ENCODE results near the gene ZYG11A.
"Not testable (repeated sequence)": the region's sequence is repeated elsewhere in the genome, so short reads cannot be mapped to it uniquely, and the experiment has no call there.

Gene ZYG11A

DNA sequence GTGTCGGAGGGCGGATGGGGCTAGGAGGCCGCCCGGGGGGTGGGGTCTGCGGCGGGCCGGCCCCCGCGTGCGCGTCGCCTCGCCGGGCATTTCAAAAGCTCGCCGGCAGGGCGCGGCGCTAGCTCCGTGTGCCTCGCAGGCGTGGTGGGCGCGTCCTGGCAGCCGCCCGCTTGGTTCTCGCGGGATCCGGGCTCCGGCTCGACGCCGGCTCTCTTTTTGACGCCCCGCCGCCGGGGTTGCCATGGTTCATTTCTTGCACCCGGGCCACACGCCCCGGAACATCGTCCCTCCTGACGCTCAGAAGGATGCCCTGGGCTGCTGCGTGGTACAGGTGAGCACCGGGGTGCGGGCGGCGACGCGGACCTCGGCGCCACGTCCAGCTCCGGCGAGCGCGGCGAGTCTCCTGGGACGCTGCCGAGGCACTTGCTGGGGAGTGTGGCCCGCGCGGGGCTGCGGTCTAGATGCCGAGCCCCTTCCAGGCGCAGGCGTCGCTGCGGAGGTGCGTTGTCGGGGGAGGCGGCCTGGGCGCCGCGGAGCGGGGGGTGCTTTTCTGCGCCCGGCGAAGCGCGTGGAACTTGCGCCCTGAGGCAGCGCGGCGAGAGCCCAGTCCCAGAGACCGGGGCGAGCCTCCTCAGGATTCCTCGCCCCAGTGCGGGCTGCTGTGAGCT is at the start of gene ZYG11A:
TSS of gene ZYG11A (plus strand) at position 118 of the 668 bp plus-strand sequence. CDS start at position 242, 124 bp downstream.
- TF ChIP-seq, protein P1, sequence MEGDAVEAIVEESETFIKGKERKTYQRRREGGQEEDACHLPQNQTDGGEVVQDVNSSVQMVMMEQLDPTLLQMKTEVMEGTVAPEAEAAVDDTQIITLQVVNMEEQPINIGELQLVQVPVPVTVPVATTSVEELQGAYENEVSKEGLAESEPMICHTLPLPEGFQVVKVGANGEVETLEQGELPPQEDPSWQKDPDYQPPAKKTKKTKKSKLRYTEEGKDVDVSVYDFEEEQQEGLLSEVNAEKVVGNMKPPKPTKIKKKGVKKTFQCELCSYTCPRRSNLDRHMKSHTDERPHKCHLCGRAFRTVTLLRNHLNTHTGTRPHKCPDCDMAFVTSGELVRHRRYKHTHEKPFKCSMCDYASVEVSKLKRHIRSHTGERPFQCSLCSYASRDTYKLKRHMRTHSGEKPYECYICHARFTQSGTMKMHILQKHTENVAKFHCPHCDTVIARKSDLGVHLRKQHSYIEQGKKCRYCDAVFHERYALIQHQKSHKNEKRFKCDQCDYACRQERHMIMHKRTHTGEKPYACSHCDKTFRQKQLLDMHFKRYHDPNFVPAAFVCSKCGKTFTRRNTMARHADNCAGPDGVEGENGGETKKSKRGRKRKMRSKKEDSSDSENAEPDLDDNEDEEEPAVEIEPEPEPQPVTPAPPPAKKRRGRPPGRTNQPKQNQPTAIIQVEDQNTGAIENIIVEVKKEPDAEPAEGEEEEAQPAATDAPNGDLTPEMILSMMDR (IDR thresholded peaks at IDR 0.05; ENCODE audit: low read depth, low read length): peak; percentile 18
- in situ Hi-C loops (cut with HindIII; ENCODE audit: low sequenced_read_pairs): no loop called here
- peak within 1 kb of the TSS; percentile 63 for H3K4me3 ChIP-seq (ENCODE audit: low read depth, low read length)
- peak; percentile 84 for DNase-seq (ENCODE audit: low read depth, low spot score)

DNA sequence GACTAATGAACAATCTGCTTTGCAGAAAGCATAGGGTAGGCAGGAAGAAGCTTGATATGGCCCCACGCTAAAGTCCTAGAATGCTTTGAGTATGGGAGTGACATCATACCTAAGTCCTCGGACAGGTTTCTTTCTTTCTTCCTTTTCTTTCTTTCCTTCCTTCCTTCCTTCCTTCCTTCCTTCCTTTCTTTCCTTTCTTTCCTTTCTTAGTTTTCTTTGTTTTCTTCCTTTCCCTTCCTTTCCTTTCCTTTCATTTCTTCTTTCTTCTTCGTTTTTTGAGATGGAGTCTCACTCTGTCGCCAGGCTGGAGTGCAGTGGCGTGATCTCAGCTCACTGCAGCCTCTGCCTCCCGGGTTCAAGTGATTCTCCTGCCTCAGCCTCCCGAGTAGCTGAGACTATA is 48.8 kb upstream of the ZYG11A start:
- DNase-seq (ENCODE audit: low read depth, low spot score); H3K4me3 ChIP-seq (ENCODE audit: low read depth, low read length); in situ Hi-C loops (cut with HindIII; ENCODE audit: low sequenced_read_pairs): not testable (repeated sequence)

DNA sequence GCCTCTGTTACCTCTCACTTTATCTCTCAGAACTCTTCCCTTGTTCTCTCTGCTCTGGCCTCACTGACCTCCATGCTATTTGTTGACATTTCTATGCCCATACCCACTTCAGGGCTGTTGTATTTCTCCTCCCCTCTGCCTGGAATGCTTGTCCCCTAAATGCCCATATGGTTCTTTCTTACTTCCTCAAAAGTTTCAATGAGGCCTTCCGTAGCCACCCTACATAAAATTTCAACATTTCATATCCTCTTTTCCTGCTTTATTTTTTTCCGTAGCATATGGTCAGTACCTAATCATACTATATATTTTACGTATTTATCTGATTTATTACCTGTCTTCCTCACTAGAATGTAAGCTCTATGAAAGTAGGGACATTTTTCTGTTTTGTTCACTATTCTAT is 47.1 kb upstream of the ZYG11A start:
- in situ Hi-C loops (cut with HindIII; ENCODE audit: low sequenced_read_pairs): no loop called here
- DNase-seq (ENCODE audit: low read depth, low spot score): no peak
- TF ChIP-seq, protein P1 (IDR thresholded peaks at IDR 0.05; ENCODE audit: low read depth, low read length): no peak
- H3K4me3 ChIP-seq (ENCODE audit: low read depth, low read length): no peak overlapping the region

DNA sequence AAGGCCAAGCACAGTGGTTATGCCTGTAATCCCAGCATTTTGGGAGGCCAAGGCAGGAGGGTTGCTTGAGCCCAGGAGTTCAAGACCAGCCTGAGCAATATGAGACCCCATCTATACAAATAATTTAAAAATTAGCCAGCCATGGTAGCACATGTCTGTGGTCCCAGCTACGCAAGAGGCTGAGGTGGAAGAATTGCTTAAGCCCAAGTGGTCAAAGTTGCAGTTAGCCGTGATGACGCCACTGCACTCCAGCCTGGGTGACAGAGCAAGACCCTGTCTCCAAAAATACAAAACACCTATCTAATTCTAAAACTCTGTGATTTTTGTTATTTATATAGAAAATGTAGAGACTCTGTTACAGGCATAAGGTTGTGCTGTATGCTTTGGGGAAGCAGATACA is 44.2 kb upstream of the ZYG11A start:
- in situ Hi-C loops (cut with HindIII; ENCODE audit: low sequenced_read_pairs): no loop called here
- TF ChIP-seq, protein P1 (IDR thresholded peaks at IDR 0.05; ENCODE audit: low read depth, low read length): no peak
- DNase-seq (ENCODE audit: low read depth, low spot score): no peak
- H3K4me3 ChIP-seq (ENCODE audit: low read depth, low read length): no peak overlapping the region

DNA sequence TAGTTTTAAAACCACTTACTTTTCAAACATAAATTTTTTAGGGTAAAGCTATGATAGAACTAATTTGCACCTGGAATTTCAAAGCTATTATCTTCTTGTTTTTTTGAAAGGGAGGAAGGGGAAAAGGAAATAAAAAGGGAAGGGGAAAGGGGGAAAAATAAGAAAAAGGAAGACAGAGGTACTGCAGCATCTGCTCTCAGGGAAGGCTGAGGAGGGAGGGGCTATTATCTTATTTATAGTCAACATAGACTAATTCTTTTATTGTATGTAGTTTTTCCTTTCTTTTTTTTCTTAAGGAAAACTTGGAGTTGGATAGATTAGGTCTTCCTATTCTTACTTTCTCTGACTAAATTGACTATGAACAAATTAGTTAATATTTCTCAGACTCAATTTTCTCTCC is 41.5 kb upstream of the ZYG11A start:
- no peak overlapping the region for H3K4me3 ChIP-seq (ENCODE audit: low read depth, low read length)
- in situ Hi-C loops (cut with HindIII; ENCODE audit: low sequenced_read_pairs): no loop called here
- TF ChIP-seq, protein P1 (IDR thresholded peaks at IDR 0.05; ENCODE audit: low read depth, low read length): no peak
- no peak for DNase-seq (ENCODE audit: low read depth, low spot score)

DNA sequence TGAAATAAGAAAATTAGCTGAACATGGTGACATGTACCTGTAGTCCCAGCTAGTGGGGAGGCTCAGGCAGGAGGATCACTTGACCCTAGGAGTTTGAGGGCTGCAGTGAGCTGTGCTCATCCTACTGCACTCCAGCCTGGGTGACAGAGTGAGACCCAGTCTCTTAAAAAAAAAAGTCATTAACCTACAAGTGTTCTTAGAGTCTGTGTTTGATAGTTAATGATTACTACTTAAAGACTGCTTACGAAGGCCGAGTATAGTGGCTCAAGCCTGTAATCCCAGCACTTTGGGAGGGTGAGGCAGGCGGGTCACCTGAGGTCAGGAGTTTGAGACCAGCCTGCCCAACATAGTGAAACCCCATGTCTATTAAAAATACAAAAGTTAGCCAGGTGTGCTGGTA is 38.5 kb upstream of the ZYG11A start:
- in situ Hi-C loops (cut with HindIII; ENCODE audit: low sequenced_read_pairs); DNase-seq (ENCODE audit: low read depth, low spot score): not testable (repeated sequence)

DNA sequence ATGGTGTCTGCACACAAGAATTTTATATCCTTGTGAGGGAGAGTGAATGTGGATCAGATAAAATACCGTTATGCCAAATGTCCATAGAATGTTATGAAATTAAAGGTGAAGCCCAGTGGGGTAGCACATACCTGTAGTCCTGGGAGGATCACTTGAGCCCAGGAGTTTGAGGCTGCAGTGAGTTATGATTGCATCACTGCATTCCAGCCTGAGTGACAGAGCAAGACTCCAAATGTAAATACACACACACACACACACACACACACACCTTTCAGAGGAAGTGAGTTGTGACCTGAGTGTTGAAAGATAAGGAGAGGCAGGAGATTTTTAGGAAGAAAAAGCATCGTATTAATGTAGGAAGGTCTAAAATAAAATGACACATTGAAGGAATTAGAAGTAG is 28.1 kb upstream of the ZYG11A start:
- no peak for DNase-seq (ENCODE audit: low read depth, low spot score)
- TF ChIP-seq, protein P1 (IDR thresholded peaks at IDR 0.05; ENCODE audit: low read depth, low read length): no peak
- no peak overlapping the region for H3K4me3 ChIP-seq (ENCODE audit: low read depth, low read length)
- in situ Hi-C loops (cut with HindIII; ENCODE audit: low sequenced_read_pairs): no loop called here

More for the DNA sequence above, 38.5 kb upstream of the ZYG11A start:
- H3K4me3 ChIP-seq (ENCODE audit: low read depth, low read length): not testable (repeated sequence)

DNA sequence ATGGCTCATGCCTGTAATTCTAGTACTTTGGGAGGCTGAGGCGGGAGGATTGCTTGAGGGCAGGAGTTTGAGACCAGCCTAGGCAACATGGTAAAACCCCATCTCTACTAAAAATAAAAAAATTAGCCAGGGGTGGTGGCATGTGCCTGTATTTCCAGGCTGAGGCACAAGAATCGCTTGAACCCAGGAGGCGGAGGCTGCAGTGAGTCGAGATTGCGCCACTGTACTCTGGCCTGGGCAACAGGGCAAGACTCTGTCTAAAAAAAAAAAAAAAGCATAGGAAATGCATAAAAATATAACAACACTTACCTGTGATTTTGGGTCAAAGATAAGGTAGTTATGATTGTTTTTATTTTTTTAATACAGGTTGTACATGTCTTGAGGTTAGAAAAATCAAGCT is 21.7 kb upstream of the ZYG11A start:
- DNase-seq (ENCODE audit: low read depth, low spot score); in situ Hi-C loops (cut with HindIII; ENCODE audit: low sequenced_read_pairs); H3K4me3 ChIP-seq (ENCODE audit: low read depth, low read length): not testable (repeated sequence)

All from astrocyte of the spinal cord (primary cell).